Activated naive CD8-positive, alpha-beta T cell treated with anti-CD3 and anti-CD28 coated beads, Interleukin-2, amount 50 U/mL, for 16 hours (primary cell): ENCODE results near the gene TRAF3IP3.

Experiments used
- DNase-seq: peaks from one replicate; pipeline ENCODE4 v3.0.0-alpha.2; 2020; ENCODE audit warnings: low read depth, low spot score

TRAF3IP3 gene

DNA sequence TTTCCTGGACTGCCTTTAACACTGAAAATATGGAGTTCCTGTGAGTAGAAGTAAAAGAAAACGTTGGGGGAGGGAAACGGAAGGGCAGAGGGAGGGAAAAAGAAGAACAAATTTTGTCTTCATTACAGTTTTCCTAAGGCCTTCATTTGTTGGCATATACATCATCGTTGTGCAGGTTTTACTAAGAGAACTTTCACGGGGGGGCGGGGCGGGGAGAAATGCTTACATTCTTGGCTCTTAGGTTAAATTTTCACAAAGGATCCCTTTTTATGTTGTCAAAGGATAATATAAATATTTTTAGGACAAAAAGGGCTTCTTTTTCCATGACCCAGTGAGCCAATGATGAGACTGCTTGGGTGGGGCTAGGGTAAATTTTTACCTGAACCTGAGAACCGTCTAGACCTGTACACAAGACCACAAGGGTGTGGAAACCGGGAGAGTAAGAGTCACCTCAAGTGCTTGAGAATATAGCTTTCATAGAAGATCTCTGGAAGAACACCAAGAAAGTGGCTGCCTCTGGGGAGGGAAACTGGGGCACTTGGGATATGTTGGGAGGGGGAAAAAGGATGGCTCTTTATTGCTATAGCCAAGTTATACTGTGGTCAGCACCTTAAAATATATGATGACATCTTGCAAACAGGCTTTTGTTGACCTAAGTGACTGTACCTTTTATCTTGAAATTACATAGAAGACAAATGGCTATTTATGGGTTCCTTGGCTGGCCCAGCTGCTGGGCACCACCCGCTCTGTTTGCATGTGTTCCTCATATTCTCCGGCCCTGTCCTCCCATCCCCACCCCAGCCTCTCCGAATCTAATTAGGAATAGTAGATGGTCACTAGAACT lies 70.0 kb downstream of the TRAF3IP3 start:
- no peak for DNase-seq

DNA sequence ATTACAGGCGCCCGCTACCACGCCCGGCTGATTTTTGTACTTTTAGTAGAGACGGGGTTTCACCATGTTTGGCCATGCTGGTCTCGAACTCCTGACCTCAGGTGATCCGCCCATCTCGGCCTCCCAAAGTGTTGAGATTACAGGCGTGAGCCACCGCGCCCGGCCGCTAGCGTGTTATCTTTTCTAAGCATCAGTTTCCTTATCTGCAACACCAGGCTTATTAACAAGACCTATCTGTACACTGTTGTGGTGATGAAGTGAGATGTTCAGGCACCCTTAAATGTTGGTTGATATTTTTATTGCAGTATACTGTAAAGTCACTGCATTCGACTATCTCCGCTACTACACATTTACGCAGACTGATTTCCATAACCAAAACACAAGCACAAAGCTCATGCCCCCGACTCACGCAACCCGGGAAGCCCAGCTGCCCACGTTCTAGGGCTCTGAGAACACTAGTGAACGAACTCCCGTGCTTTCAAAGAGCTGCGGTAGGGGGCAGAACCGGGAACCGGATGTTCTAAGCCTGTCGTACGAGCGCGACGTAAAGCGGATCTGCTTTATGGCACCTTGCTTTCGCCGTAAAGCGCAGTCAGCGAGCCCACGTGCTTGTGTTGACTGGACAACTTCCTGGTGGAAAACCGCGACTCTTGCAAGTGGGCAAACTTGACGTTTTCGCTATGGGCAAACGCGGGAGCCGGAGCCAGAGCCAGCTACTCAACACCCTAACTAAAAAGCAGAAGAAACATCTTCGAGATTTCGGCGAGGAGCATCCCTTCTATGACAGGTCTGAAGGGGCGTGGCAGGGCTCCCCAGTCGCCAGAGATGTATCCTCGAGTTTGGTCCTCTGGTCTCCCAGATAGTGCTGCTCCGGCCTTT lies 71.8 kb downstream of the TRAF3IP3 start, which contains the start of gene UTP25:
TSS of gene UTP25 (plus strand) at position 589 of the 879 bp plus-strand sequence. CDS start at position 681, 92 bp downstream.
- DNase-seq: peak; percentile 75

DNA sequence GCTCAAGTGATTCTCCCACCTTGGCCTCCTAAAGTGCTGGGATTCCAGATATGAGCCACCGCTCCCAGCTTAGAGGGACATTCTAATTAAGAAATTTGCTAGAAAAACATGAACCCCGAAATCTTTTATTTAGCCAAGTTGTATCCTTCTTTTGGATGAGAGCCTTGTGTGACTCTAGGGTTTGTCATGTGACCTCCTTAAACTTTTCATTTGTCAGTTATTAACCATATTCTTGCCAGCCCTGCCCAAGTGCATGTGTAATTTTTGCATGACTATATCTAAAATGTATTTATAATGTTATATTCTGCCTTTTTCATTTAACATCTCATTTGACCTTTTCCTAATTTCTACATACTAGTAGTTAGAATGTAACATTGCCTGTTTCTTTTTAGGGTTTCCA lies 73.9 kb downstream of the TRAF3IP3 start:
- no peak for DNase-seq

DNA sequence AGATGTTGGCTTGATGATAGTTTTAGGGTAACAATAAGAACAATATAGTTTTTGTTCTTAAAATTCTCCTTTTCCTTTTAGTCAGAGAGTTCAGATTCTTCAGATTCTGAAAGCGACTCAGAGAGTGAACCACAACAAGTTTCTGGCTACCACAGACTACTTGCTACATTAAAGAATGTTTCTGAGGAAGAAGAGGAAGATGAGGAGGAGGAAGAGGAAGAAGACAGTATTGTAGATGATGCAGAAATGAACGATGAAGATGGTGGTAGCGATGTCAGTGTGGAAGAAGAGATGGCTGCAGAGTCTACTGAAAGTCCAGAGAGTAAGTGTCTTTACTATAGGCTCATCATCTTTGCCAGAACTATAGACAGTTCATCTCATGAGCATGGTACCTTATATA lies 74.9 kb downstream of the TRAF3IP3 start:
- DNase-seq: no peak

DNA sequence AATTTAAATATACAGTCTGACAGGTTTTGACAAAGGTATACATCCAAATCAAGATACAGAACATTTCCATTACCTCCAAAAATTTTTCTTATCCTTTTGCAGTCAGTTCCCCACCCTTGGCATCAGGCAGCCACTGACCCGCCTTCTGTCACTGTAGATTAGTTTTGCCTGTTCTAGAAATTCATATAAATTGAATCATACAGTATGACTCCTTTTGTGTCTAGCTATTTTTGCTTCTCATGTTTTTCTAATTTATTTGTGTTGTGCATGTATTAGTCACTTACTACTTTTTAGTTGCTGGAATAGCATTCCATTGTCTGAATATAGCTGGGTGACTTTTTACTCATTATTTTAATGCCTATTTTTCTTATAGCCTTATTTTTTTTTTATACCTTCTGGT lies 75.8 kb downstream of the TRAF3IP3 start:
- DNase-seq: no peak
